HG02981 (cell line): ENCODE measurements around the gene TMEM208.

Experiments used
- ATAC-seq: cut with Tn5 transposase; IDR thresholded peaks from one replicate; pipeline ENCODE4 v1.9.1; 2021; ENCODE audit warnings: mild to moderate bottlenecking, moderate library complexity; ENCODE audit not compliant: unreplicated experiment

The TMEM208 gene

GRCh38 chr16:67191411-67191994 is 35.4 kb upstream of the TMEM208 start:
- no peak for ATAC-seq

- peak; percentile 91 for ATAC-seq
Measured at GRCh38 chr16:67191995-67192681, 34.8 kb upstream of the TMEM208 start, which contains the start of gene E2F4. TSS of gene E2F4 (plus strand) at chr16:67192155. CDS start at chr16:67192228, 73 bp downstream.

- ATAC-seq = no peak
Measured at GRCh38 chr16:67192781-67193361, 34.1 kb upstream of the TMEM208 start.

GRCh38 chr16:67193536-67193935 is 33.4 kb upstream of the TMEM208 start:
- no peak for ATAC-seq

GRCh38 chr16:67194260-67194659 is 32.7 kb upstream of the TMEM208 start:
- no peak for ATAC-seq

DNA sequence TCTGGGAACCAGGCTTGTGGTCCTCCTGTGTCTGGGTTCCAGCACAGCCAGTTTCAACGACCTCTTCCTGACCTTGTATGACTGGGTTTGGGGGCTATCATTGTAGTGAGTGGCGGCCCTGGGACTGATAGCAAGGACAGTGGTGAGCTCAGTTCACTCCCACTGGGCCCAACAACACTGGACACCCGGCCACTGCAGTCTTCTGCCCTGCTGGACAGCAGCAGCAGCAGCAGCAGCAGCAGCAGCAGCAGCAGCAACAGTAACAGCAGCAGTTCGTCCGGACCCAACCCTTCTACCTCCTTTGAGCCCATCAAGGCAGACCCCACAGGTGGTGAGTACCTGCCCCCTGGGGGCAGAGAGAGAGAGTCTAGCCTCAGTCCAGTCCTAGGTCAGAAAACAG is 31.3 kb upstream of the TMEM208 start:
- ATAC-seq = no peak

DNA sequence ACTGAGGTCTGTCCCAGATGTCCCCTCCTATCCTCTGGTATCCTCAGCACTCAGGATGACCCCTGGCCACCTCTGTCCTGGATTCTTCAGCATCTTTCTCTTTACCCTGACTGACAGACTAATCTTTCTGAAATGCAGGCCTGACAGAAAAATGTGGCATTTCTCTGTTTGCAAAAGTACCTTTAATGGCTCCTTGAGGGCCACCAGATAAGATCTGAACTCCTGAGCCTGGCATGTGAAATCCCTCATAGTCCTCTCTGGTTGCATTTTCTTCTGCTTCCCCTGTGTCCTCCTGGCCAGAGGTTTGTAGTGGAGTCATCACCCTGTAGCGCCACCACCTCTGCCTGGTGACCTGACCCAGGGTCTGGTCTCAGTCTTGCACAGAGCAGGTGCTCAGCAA is 30.0 kb upstream of the TMEM208 start:
- ATAC-seq = no peak

DNA sequence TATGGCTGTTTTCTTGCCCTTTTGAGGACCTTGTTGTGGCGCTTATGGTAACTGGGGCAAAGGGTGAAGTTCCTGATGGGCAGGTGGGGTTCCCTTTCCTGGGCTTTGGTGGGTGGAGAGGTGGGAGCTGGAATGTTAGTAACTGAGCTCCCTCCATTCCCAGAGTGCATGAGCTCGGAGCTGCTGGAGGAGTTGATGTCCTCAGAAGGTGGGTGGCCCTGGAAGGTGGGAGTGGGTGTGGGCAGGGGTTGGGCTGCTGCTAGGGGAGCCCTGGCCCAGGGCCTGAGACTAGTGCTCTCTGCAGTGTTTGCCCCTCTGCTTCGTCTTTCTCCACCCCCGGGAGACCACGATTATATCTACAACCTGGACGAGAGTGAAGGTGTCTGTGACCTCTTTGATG is 29.2 kb upstream of the TMEM208 start:
- no peak for ATAC-seq

DNA sequence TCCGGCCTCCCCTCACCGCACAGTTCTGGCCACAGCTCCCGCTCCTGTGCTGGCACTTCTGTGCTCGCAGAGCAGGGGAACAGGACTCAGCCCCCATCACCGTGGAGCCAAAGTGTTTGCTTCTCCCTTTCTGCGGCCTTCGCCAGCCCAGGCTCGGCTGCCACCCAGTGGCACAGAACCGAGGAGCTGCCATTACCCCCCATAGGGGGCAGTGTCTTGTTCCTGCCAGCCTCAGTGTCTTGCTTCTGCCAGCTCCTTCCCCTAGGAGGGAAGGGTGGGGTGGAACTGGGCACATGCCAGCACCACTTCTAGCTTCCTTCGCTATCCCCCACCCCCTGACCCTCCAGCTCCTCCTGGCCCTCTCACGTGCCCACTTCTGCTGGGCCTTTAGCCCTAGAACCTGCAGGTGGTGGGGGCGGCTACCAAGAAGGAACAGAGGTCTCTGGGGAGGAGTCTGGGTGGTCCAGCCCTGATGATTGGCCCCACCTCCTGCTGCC is 28.6 kb upstream of the TMEM208 start:
- ATAC-seq = no peak

GRCh38 chr16:67199011-67199807 is 27.7 kb upstream of the TMEM208 start, which contains the start of gene ELMO3:
TSS of gene ELMO3 (plus strand) at chr16:67199131. CDS start at chr16:67199327, 196 bp downstream.
- no peak for ATAC-seq

- no peak for ATAC-seq
Measured at GRCh38 chr16:67199808-67200198, 27.1 kb upstream of the TMEM208 start.

GRCh38 chr16:67200491-67200890 is 26.4 kb upstream of the TMEM208 start:
- no peak for ATAC-seq

- no peak for ATAC-seq
Measured at GRCh38 chr16:67201411-67202345, 25.3 kb upstream of the TMEM208 start.

DNA sequence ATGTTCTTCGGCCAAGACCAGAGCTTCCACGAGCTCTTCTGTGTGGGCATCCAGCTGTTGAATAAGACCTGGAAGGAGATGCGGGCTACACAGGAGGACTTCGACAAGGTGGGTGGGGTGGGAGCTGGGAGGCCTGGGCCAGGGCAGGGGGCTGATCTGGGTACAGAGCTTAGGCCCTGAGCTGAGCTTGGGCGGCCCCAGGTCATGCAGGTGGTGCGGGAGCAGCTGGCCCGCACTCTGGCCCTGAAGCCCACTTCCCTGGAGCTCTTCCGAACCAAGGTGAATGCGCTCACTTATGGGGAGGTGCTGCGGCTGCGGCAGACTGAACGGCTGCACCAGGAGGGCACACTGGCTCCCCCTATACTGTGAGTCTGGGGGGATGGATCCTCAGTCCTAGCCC is 24.5 kb upstream of the TMEM208 start:
- no peak for ATAC-seq

- ATAC-seq = no peak
Measured at GRCh38 chr16:67202956-67203493, 23.9 kb upstream of the TMEM208 start.

GRCh38 chr16:67204076-67204475 is 22.9 kb upstream of the TMEM208 start:
- no peak for ATAC-seq

- no peak for ATAC-seq
Measured at GRCh38 chr16:67206129-67206837, 20.6 kb upstream of the TMEM208 start.

DNA sequence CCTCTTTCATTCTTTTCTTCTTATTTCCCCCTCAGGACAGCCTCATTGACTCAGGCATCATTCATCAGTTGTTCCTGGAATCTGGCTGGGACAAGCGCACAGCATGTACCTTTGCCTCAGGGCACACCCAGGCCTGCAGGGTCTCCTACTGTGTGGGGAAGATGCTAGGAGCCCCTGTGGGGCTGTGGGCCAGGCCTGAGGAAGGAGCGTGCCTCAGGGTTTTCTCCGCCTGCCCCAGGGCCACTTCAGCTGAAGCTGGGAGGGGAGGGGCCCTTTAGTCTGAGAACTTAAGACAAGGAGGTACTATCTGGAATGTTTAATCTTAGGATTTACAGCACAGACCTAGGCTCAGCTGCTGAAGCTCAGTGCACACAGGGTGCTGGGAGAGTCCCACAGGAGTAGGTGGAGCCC is 20.1 kb upstream of the TMEM208 start:
- no peak for ATAC-seq
